BLaER1 (cell line): Measurements from ENCODE around the gene RNASE4.
"Not testable (repeated sequence)": the region's sequence is repeated elsewhere in the genome, so short reads cannot be mapped to it uniquely, and the experiment has no call there.

ENCODE experiments used
- H3K27ac ChIP-seq: shearing (Covaris generic); formaldehyde crosslinking; 2 replicates; pipeline ENCODE4 v1.8.1; 2022
- H3K27me3 ChIP-seq: shearing (Covaris generic); formaldehyde crosslinking; 2 replicates; pipeline ENCODE4 v1.8.1; 2022
- H3K36me3 ChIP-seq: shearing (Covaris generic); formaldehyde crosslinking; 2 replicates; pipeline ENCODE4 v1.8.1; 2022
- H3K4me1 ChIP-seq: shearing (Covaris generic); formaldehyde crosslinking; 2 replicates; pipeline ENCODE4 v1.8.1; 2022
- H3K4me2 ChIP-seq: shearing (Covaris generic); formaldehyde crosslinking; 2 replicates; pipeline ENCODE4 v1.8.1; 2022
- H3K4me3 ChIP-seq: shearing (Covaris generic); formaldehyde crosslinking; 2 replicates; pipeline ENCODE4 v1.8.1; 2022
- H3K9ac ChIP-seq: shearing (Covaris generic); formaldehyde crosslinking; 2 replicates; pipeline ENCODE4 v1.8.1; 2022
- H3K9me3 ChIP-seq: shearing (Covaris generic); formaldehyde crosslinking; 2 replicates; pipeline ENCODE4 v1.8.1; 2022
- H4K20me1 ChIP-seq: shearing (Covaris generic); formaldehyde crosslinking; 2 replicates; pipeline ENCODE4 v1.8.1; 2022
- Cebpa-rat ChIP-seq: shearing (Covaris generic); IDR thresholded peaks from 2 replicates; pipeline ENCODE4 v1.8.1; 2022

RNASE4 gene

GRCh38 chr14:20657216-20658211 lies 26.8 kb upstream of the RNASE4 start:
- no peaks in the 10 kb centered on the region for H3K36me3 ChIP-seq
- H3K4me2 ChIP-seq = no peak overlapping the region
- no peak for TF ChIP-seq Cebpa-rat
- no peak overlapping the region for H3K27ac ChIP-seq
- H3K4me1 ChIP-seq = peaks cover 20% of the 10 kb centered on the region
- no peaks in the 10 kb centered on the region for H4K20me1 ChIP-seq
- no peaks in the 10 kb centered on the region for H3K9me3 ChIP-seq
- peaks cover 40% of the 10 kb centered on the region for H3K27me3 ChIP-seq
- H3K4me3 ChIP-seq = no peak overlapping the region
- H3K9ac ChIP-seq = no peak overlapping the region

- H3K4me1 ChIP-seq = peaks cover 21% of the 10 kb centered on the region
- no peaks in the 10 kb centered on the region for H3K36me3 ChIP-seq
- H4K20me1 ChIP-seq = no peaks in the 10 kb centered on the region
- H3K27ac ChIP-seq = no peak overlapping the region
- H3K27me3 ChIP-seq = peaks cover 42% of the 10 kb centered on the region
- no peak overlapping the region for H3K4me3 ChIP-seq
- H3K9me3 ChIP-seq = no peaks in the 10 kb centered on the region
- no peak overlapping the region for H3K9ac ChIP-seq
- no peak overlapping the region for H3K4me2 ChIP-seq
- no peak for TF ChIP-seq Cebpa-rat
Measured at GRCh38 chr14:20658246-20658645, 26.1 kb upstream of the RNASE4 start.

- Histone ChIP-seq H3K36me3 (no peaks in the 10 kb centered on the region), H3K9me3 (peaks cover 5% of the 10 kb centered on the region; the same call in 1 of the 2 replicates), H3K9ac (no peak overlapping the region), H3K4me1 (peaks cover 27% of the 10 kb centered on the region), H3K27me3 (peaks cover 42% of the 10 kb centered on the region), H3K27ac (no peak overlapping the region), H3K4me2 (no peak overlapping the region), H4K20me1 (no peaks in the 10 kb centered on the region), H3K4me3 (no peak overlapping the region)
- no peak for TF ChIP-seq Cebpa-rat
Measured at GRCh38 chr14:20659336-20659735, 25.0 kb upstream of the RNASE4 start.

- Histone ChIP-seq H3K4me2 (no peak overlapping the region), H3K27ac (no peak overlapping the region), H3K9ac (no peak overlapping the region), H3K36me3 (no peaks in the 10 kb centered on the region), H3K9me3 (peaks cover 9% of the 10 kb centered on the region; the same call in 1 of the 2 replicates), H3K4me1 (peaks cover 27% of the 10 kb centered on the region), H4K20me1 (no peaks in the 10 kb centered on the region), H3K4me3 (no peak overlapping the region), H3K27me3 (peaks cover 39% of the 10 kb centered on the region)
- no peak for TF ChIP-seq Cebpa-rat
Measured at GRCh38 chr14:20659813-20660395, 24.5 kb upstream of the RNASE4 start.

GRCh38 chr14:20661197-20661596 lies 23.2 kb upstream of the RNASE4 start:
- Histone ChIP-seq H3K4me2 (peak overlapping the region; percentile 42), H3K27ac (no peak overlapping the region), H3K27me3 (peaks cover 31% of the 10 kb centered on the region), H3K36me3 (no peaks in the 10 kb centered on the region), H3K9me3 (peaks cover 9% of the 10 kb centered on the region; the same call in 1 of the 2 replicates), H3K4me3 (no peak overlapping the region), H3K4me1 (peaks cover 20% of the 10 kb centered on the region), H4K20me1 (no peaks in the 10 kb centered on the region), H3K9ac (no peak overlapping the region)
- no peak for TF ChIP-seq Cebpa-rat

- peaks cover 34% of the 10 kb centered on the region for H3K4me1 ChIP-seq
- H3K36me3 ChIP-seq = no peaks in the 10 kb centered on the region
- peak overlapping the region; percentile 22 for H3K4me2 ChIP-seq
- no peak overlapping the region for H3K4me3 ChIP-seq
- no peaks in the 10 kb centered on the region for H4K20me1 ChIP-seq
- H3K27ac ChIP-seq = no peak overlapping the region
- H3K27me3 ChIP-seq = peaks cover 31% of the 10 kb centered on the region
- H3K9me3 ChIP-seq = peaks cover 9% of the 10 kb centered on the region; the same call in 1 of the 2 replicates
- H3K9ac ChIP-seq = no peak overlapping the region
- no peak for TF ChIP-seq Cebpa-rat
Measured at GRCh38 chr14:20662968-20663732, 21.2 kb upstream of the RNASE4 start.

- not testable (repeated sequence) for H3K9ac ChIP-seq, H3K27ac ChIP-seq, H3K9me3 ChIP-seq, H3K36me3 ChIP-seq, H3K4me3 ChIP-seq, H4K20me1 ChIP-seq, H3K4me2 ChIP-seq
- Histone ChIP-seq H3K27me3 (peaks cover 29% of the 10 kb centered on the region), H3K4me1 (peaks cover 42% of the 10 kb centered on the region)
Measured at GRCh38 chr14:20666400-20666961, 17.9 kb upstream of the RNASE4 start.

GRCh38 chr14:20667957-20668356 lies 16.4 kb upstream of the RNASE4 start:
- peaks cover 14% of the 10 kb centered on the region for H3K27me3 ChIP-seq
- H3K36me3 ChIP-seq = no peaks in the 10 kb centered on the region
- peak overlapping the region; percentile 65 for H3K4me2 ChIP-seq
- H3K9me3 ChIP-seq = peaks cover 9% of the 10 kb centered on the region; the same call in 1 of the 2 replicates
- H3K9ac ChIP-seq = no peak overlapping the region
- H3K27ac ChIP-seq = peak overlapping the region; percentile 12; the same call in 1 of the 2 replicates
- TF ChIP-seq Cebpa-rat = no peak
- H3K4me3 ChIP-seq = no peak overlapping the region
- no peaks in the 10 kb centered on the region for H4K20me1 ChIP-seq
- H3K4me1 ChIP-seq = peaks cover 35% of the 10 kb centered on the region

GRCh38 chr14:20668969-20669368 lies 15.4 kb upstream of the RNASE4 start:
- H3K27ac ChIP-seq = no peak overlapping the region
- H3K4me1 ChIP-seq = peaks cover 29% of the 10 kb centered on the region
- no peak for TF ChIP-seq Cebpa-rat

More at GRCh38 chr14:20668969-20669368, 15.4 kb upstream of the RNASE4 start:
- H4K20me1 ChIP-seq = no peaks in the 10 kb centered on the region
- no peak overlapping the region for H3K4me3 ChIP-seq
- H3K9ac ChIP-seq = no peak overlapping the region
- H3K27me3 ChIP-seq = peaks cover 4% of the 10 kb centered on the region
- no peaks in the 10 kb centered on the region for H3K36me3 ChIP-seq
- peaks cover 15% of the 10 kb centered on the region; the same call in 1 of the 2 replicates for H3K9me3 ChIP-seq
- peak overlapping the region; percentile 65 for H3K4me2 ChIP-seq
